ENCODE data around the gene KLHDC8A.
"Not testable (repeated sequence)": the region's sequence is repeated elsewhere in the genome, so short reads cannot be mapped to it uniquely, and the experiment has no call there.

KLHDC8A gene

GRCh38 chr1:205368478-205368877 is 11.8 kb upstream of the KLHDC8A start:
- Histone ChIP-seq H3K9me3 (ENCODE audit: insufficient read depth, low read depth, low read length) (no peaks in the 10 kb centered on the region), H3K4me1 (ENCODE audit: insufficient read depth, low read length) (peaks cover 16% of the 10 kb centered on the region), H3K27ac (ENCODE audit: low read length) (no peak overlapping the region), H3K36me3 (ENCODE audit: insufficient read depth, low read depth, low read length) (no peaks in the 10 kb centered on the region), H3K27me3 (ENCODE audit: insufficient read depth, low read length) (no peaks in the 10 kb centered on the region), H3K9ac (ENCODE audit: low read depth, low read length) (no peak overlapping the region), H3K4me3 (ENCODE audit: low read length) (no peak overlapping the region)

DNA sequence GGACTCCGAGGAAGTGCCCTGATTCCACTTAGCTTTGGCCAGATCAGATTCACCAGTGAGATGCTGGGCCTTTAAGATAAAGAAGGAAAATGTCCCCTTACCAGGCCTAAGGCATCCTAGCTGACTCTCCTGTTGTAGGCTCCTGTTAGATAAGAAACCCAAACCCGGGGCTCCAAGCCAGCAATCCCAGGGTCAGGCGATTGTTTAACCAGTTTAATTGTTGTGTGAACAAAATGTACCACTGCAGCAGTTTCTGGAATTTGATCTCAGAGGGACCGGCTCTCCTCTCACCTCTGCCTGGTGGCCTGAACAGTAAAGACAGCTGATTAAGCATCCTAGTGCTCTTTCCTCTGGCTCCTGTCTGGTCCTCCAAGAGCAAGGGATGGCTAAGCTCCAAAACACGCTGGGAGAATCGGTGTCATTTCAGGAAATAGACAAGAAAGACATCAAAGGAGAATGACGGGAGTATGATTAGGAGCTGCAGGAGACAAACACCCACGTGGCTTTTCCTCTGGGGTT is 9.3 kb upstream of the KLHDC8A start:
- H3K27ac ChIP-seq (ENCODE audit: low read length) = no peak overlapping the region
- no peaks in the 10 kb centered on the region for H3K9me3 ChIP-seq (ENCODE audit: insufficient read depth, low read depth, low read length)
- H3K9ac ChIP-seq (ENCODE audit: low read depth, low read length) = no peak overlapping the region
- H3K4me1 ChIP-seq (ENCODE audit: insufficient read depth, low read length) = no peaks in the 10 kb centered on the region
- no peak overlapping the region for H3K4me3 ChIP-seq (ENCODE audit: low read length)
- no peaks in the 10 kb centered on the region for H3K27me3 ChIP-seq (ENCODE audit: insufficient read depth, low read length)
- H3K36me3 ChIP-seq (ENCODE audit: insufficient read depth, low read depth, low read length) = no peaks in the 10 kb centered on the region

GRCh38 chr1:205365086-205365485 is 8.4 kb upstream of the KLHDC8A start:
- not testable (repeated sequence) for H3K4me1 ChIP-seq (ENCODE audit: insufficient read depth, low read length); H3K36me3 ChIP-seq (ENCODE audit: insufficient read depth, low read depth, low read length); H3K9ac ChIP-seq (ENCODE audit: low read depth, low read length); H3K9me3 ChIP-seq (ENCODE audit: insufficient read depth, low read depth, low read length); H3K4me3 ChIP-seq (ENCODE audit: low read length); H3K27me3 ChIP-seq (ENCODE audit: insufficient read depth, low read length); H3K27ac ChIP-seq (ENCODE audit: low read length)

DNA sequence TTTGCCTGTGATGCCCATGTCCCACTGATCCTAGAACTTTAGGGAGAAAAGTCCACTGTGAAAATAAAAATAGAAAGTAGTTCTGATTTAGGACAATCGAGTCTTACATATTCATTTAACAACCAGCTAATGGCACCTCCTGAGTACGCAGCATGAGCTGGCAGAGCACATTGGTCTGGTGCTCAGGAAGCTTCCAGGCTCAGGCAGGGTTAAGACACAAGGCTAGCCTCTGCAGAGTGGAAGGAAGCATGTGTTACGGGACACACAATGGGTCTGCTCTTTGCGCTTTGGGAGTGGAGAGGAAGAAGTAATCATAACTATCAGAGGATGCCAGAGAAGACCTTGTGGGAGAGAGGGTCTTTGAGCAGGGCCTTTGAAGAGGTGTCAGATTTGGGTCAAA is 4.2 kb upstream of the KLHDC8A start:
- H3K27ac ChIP-seq (ENCODE audit: low read length) = no peak overlapping the region
- H3K4me3 ChIP-seq (ENCODE audit: low read length) = no peak overlapping the region
- no peaks in the 10 kb centered on the region for H3K36me3 ChIP-seq (ENCODE audit: insufficient read depth, low read depth, low read length)
- no peak overlapping the region for H3K9ac ChIP-seq (ENCODE audit: low read depth, low read length)
- H3K9me3 ChIP-seq (ENCODE audit: insufficient read depth, low read depth, low read length) = no peaks in the 10 kb centered on the region
- peaks cover 17% of the 10 kb centered on the region; the same call in 1 of the 2 replicates for H3K4me1 ChIP-seq (ENCODE audit: insufficient read depth, low read length)
- H3K27me3 ChIP-seq (ENCODE audit: insufficient read depth, low read length) = no peaks in the 10 kb centered on the region

DNA sequence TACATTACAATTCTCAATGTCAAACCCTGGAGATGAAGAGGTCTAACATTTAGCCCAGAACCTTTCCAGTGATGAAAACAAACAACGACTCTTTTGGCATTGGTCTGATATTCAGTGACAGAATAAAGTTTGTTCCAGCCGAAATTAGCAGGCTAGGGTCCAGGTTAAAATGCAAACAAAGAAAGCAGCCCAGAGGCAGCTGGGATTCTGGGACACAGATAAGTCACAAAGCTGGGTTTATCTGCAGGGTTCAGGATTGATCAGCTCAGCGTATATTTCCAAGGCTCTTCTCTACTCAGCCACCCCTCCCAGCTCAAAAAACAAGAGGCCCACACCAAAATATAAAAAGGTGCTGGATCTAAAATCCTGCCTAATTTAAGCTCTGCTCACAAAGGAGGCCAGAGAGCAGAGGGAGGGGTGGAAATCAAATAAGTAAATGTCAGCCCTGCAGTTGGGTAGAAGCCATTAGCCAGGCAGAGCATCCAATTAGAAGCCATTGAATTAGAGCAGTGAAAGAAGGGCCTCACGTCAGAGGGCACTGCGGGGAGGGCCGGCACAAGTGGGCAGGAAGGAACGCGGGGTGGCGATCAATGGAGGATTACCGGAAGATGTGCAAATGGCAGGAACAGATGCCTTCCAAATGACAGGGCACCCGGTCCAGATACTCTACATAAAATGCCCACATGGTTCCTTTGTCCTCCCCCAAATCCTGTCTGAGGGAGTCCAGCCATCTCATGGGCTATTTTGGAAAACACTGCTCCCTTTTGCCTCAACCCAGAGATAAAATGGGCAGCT is 3.2 kb upstream of the KLHDC8A start:
- no peaks in the 10 kb centered on the region for H3K27me3 ChIP-seq (ENCODE audit: insufficient read depth, low read length)
- no peak overlapping the region for H3K27ac ChIP-seq (ENCODE audit: low read length)
- H3K9me3 ChIP-seq (ENCODE audit: insufficient read depth, low read depth, low read length) = no peaks in the 10 kb centered on the region
- H3K36me3 ChIP-seq (ENCODE audit: insufficient read depth, low read depth, low read length) = no peaks in the 10 kb centered on the region
- H3K9ac ChIP-seq (ENCODE audit: low read depth, low read length) = no peak overlapping the region
- peaks cover 24% of the 10 kb centered on the region for H3K4me1 ChIP-seq (ENCODE audit: insufficient read depth, low read length)
- H3K4me3 ChIP-seq (ENCODE audit: low read length) = no peak overlapping the region

- Histone ChIP-seq H3K9me3 (ENCODE audit: insufficient read depth, low read depth, low read length) (no peaks in the 10 kb centered on the region), H3K27ac (ENCODE audit: low read length) (no peak overlapping the region), H3K4me3 (ENCODE audit: low read length) (no peak overlapping the region), H3K27me3 (ENCODE audit: insufficient read depth, low read length) (no peaks in the 10 kb centered on the region), H3K36me3 (ENCODE audit: insufficient read depth, low read depth, low read length) (no peaks in the 10 kb centered on the region), H3K9ac (ENCODE audit: low read depth, low read length) (no peak overlapping the region), H3K4me1 (ENCODE audit: insufficient read depth, low read length) (peaks cover 25% of the 10 kb centered on the region)
Measured at GRCh38 chr1:205358579-205358978, 1.9 kb upstream of the KLHDC8A start.

GRCh38 chr1:205357567-205357966 is 845 bp upstream of the KLHDC8A start:
- Histone ChIP-seq H3K9me3 (ENCODE audit: insufficient read depth, low read depth, low read length) (no peaks in the 10 kb centered on the region), H3K27me3 (ENCODE audit: insufficient read depth, low read length) (no peaks in the 10 kb centered on the region), H3K4me1 (ENCODE audit: insufficient read depth, low read length) (peaks cover 28% of the 10 kb centered on the region), H3K27ac (ENCODE audit: low read length) (no peak overlapping the region), H3K9ac (ENCODE audit: low read depth, low read length) (no peak overlapping the region), H3K4me3 (ENCODE audit: low read length) (no peak overlapping the region), H3K36me3 (ENCODE audit: insufficient read depth, low read depth, low read length) (no peaks in the 10 kb centered on the region)

DNA sequence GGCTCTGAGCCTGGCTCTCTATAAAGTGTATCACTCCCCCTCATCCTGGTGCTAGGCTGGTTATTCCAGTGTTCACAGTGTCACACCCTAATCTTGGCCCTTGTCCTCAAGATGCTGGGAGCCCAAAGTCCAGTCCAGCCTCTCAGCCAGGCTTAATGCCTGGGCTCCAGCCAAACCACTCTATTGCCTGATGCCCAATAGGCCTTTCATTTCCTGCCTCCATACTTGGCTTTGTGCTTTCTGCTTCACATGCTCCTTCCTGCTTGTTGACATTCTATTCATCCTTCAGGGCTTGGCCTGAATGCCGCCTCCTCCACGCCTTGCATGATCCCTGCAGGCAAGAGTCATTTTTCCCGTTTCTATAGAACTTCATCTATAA is 1.7 kb downstream of the KLHDC8A start:
- Histone ChIP-seq H3K9me3 (ENCODE audit: insufficient read depth, low read depth, low read length) (no peaks in the 10 kb centered on the region), H3K4me3 (ENCODE audit: low read length) (no peak overlapping the region), H3K4me1 (ENCODE audit: insufficient read depth, low read length) (peaks cover 46% of the 10 kb centered on the region), H3K9ac (ENCODE audit: low read depth, low read length) (no peak overlapping the region), H3K27ac (ENCODE audit: low read length) (no peak overlapping the region), H3K27me3 (ENCODE audit: insufficient read depth, low read length) (no peaks in the 10 kb centered on the region), H3K36me3 (ENCODE audit: insufficient read depth, low read depth, low read length) (no peaks in the 10 kb centered on the region)

DNA sequence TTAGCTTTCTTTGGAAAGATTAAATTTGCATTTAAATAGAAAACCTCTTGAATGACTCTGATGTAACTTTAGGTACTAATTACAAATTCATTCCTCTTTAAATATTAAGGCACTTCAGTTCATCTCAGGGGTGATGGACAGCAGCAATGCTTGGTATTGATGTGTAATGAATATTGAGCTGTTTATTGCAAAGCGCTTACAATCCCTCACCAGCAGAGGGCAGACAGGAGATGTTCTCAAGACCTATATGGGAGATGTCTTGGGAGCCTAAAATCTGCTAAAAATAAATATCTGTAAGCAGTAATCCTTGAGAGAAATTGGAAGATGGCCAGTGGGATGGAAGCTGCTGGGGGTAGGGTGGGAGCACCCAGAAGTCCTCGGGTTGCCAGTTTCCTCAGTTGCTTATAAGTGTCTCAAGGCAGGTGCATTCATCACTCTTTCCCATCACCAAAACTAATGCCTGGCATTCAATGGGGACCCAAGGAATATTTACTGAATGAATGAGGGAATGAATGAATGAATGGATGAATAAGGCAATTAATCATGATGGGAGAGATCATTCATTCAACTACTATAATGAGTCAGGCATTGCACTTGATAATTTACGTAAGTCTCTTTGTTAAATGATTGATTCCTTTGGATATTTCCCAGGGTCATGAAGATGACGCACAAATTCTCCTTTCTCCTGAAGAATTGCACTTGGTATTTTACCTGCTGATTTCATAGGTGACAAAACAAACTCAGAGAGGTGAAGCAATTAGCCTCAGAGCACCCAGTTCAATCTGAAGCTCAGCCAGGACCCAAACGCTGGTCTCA is 2.3 kb downstream of the KLHDC8A start:
- Histone ChIP-seq H3K4me1 (ENCODE audit: insufficient read depth, low read length) (peaks cover 50% of the 10 kb centered on the region), H3K27me3 (ENCODE audit: insufficient read depth, low read length) (no peaks in the 10 kb centered on the region), H3K36me3 (ENCODE audit: insufficient read depth, low read depth, low read length) (no peaks in the 10 kb centered on the region), H3K9me3 (ENCODE audit: insufficient read depth, low read depth, low read length) (no peaks in the 10 kb centered on the region), H3K4me3 (ENCODE audit: low read length) (no peak overlapping the region), H3K27ac (ENCODE audit: low read length) (no peak overlapping the region), H3K9ac (ENCODE audit: low read depth, low read length) (no peak overlapping the region)

DNA sequence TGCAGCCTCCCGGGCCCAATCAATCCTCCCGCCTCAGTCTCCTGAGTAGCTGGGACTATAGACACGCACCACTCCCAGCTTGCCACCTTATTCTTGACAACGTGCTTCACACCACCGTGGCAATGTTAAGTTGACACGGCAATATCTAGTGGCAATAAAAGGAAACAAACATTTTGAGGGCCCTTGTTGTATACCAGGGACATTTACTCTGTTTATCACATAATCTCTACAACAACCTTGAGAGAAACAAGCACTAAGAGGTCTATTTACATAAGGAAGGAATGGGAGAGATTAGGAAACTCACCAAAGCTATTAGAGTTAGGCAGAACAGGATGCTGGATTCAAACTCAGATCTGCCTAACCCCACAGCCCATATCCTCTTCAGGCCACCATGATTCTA is 3.1 kb downstream of the KLHDC8A start:
- no peaks in the 10 kb centered on the region for H3K36me3 ChIP-seq (ENCODE audit: insufficient read depth, low read depth, low read length)
- peaks cover 55% of the 10 kb centered on the region for H3K4me1 ChIP-seq (ENCODE audit: insufficient read depth, low read length)
- no peak overlapping the region for H3K4me3 ChIP-seq (ENCODE audit: low read length)
- H3K9me3 ChIP-seq (ENCODE audit: insufficient read depth, low read depth, low read length) = no peaks in the 10 kb centered on the region
- no peaks in the 10 kb centered on the region for H3K27me3 ChIP-seq (ENCODE audit: insufficient read depth, low read length)
- H3K27ac ChIP-seq (ENCODE audit: low read length) = no peak overlapping the region
- H3K9ac ChIP-seq (ENCODE audit: low read depth, low read length) = no peak overlapping the region

DNA sequence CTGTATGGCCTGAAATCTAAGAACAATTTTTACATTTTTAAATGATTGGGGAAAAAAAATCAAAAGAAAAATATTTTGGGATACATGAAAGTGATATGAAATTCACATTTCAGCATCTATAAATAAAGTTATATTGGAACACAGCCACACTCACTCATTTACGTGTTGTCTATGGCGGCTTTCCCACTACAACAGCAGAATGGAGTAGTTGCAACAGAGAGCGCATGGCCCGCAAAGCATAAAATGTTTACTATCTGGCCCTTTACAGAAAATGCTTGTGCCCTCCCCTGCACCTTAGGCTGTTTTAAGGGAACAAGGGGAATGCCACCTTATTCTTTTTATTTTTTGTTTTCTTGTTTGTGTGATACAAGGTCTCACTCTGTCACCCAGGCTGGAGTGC is 3.5 kb downstream of the KLHDC8A start:
- H3K27ac ChIP-seq (ENCODE audit: low read length) = no peak overlapping the region
- no peaks in the 10 kb centered on the region for H3K9me3 ChIP-seq (ENCODE audit: insufficient read depth, low read depth, low read length)
- peaks cover 55% of the 10 kb centered on the region for H3K4me1 ChIP-seq (ENCODE audit: insufficient read depth, low read length)
- no peaks in the 10 kb centered on the region for H3K36me3 ChIP-seq (ENCODE audit: insufficient read depth, low read depth, low read length)
- H3K9ac ChIP-seq (ENCODE audit: low read depth, low read length) = no peak overlapping the region; the same call in 1 of the 2 replicates
- H3K27me3 ChIP-seq (ENCODE audit: insufficient read depth, low read length) = no peaks in the 10 kb centered on the region
- H3K4me3 ChIP-seq (ENCODE audit: low read length) = no peak overlapping the region

Measured in iPS-20b (cell line).